SK-N-SH treated with all-trans-retinoic acid at 6 μM for 48 hours (cell line): Measurements from ENCODE around the gene KLHL35.

Experiments used
- ATAC-seq: fragments of 200-7000 bp; cut with Tn5 transposase; 3 replicates; pipeline ENCODE4 v1.9.1; 2020; ENCODE audit warnings: mild to moderate bottlenecking, moderate library complexity
- ARNTL ChIP-seq: fragments of 450-650 bp; formaldehyde crosslinking; IDR thresholded peaks from 2 replicates; pipeline ENCODE4 v1.5.0; 2020; ENCODE audit warnings: low read depth, mild to moderate bottlenecking, moderate library complexity, borderline replicate concordance
- BACH2 ChIP-seq: fragments of 250-450 bp; sonication (Bioruptor Pico); IDR thresholded peaks from 2 replicates; pipeline ENCODE4 v1.9.0; 2021; ENCODE audit warnings: mild to moderate bottlenecking, borderline replicate concordance
- CSDC2 ChIP-seq: fragments of 250-450 bp; sonication (Bioruptor Pico); IDR thresholded peaks from 2 replicates; pipeline ENCODE4 v1.5.0; 2020; ENCODE audit warnings: mild to moderate bottlenecking, moderate library complexity
- CSRNP3 ChIP-seq: fragments of 250-450 bp; sonication (Bioruptor Pico); IDR thresholded peaks from 2 replicates; pipeline ENCODE4 v1.5.1; 2021; ENCODE audit warnings: mild to moderate bottlenecking, moderate library complexity
- ESRRG ChIP-seq: fragments of 250-450 bp; sonication (Bioruptor Pico); IDR thresholded peaks from 2 replicates; pipeline ENCODE4 v1.6.1; 2021; ENCODE audit warnings: mild to moderate bottlenecking
- ISL1 ChIP-seq: fragments of 250-450 bp; sonication (Bioruptor Pico); IDR thresholded peaks from 2 replicates; pipeline ENCODE4 v2.1.2; 2022; ENCODE audit warnings: mild to moderate bottlenecking, moderate library complexity
- OSR1 ChIP-seq: fragments of 250-450 bp; sonication (Bioruptor Pico); IDR thresholded peaks from 2 replicates; pipeline ENCODE4 v1.8.0; 2022; ENCODE audit warnings: moderate library complexity, mild to moderate bottlenecking, inconsistent platforms
- PATZ1 ChIP-seq: fragments of 250-450 bp; sonication (Bioruptor Pico); IDR thresholded peaks from 2 replicates; pipeline ENCODE4 v1.8.0; 2020; ENCODE audit warnings: mild to moderate bottlenecking, moderate library complexity, borderline replicate concordance
- PPARA ChIP-seq: fragments of 250-450 bp; sonication (Bioruptor Pico); IDR thresholded peaks from 2 replicates; pipeline ENCODE4 v1.5.0; 2020; ENCODE audit warnings: mild to moderate bottlenecking, borderline replicate concordance
- RARB ChIP-seq: fragments of 250-450 bp; sonication (Bioruptor Pico); IDR thresholded peaks from 2 replicates; pipeline ENCODE4 v1.8.0; 2021; ENCODE audit warnings: mild to moderate bottlenecking, moderate library complexity
- SNAI2 ChIP-seq: fragments of 250-450 bp; sonication (Bioruptor Pico); IDR thresholded peaks from 2 replicates; pipeline ENCODE4 v1.5.0; 2020; ENCODE audit warnings: mild to moderate bottlenecking, moderate library complexity
- TCF4 ChIP-seq: fragments of 250-450 bp; sonication (Bioruptor Pico); IDR thresholded peaks from 2 replicates; pipeline ENCODE4 v1.8.0; 2021; ENCODE audit warnings: mild to moderate bottlenecking, moderate library complexity, borderline replicate concordance
- TOX ChIP-seq: fragments of 250-450 bp; sonication (Bioruptor Pico); IDR thresholded peaks from 2 replicates; pipeline ENCODE4 v1.8.0; 2021; ENCODE audit warnings: mild to moderate bottlenecking, moderate library complexity, borderline replicate concordance
- ZC3H10 ChIP-seq: fragments of 250-450 bp; sonication (Bioruptor Pico); IDR thresholded peaks from 2 replicates; pipeline ENCODE4 v1.5.1; 2021; ENCODE audit warnings: mild to moderate bottlenecking, moderate library complexity
- ZFP30 ChIP-seq: fragments of 450-650 bp; formaldehyde crosslinking; IDR thresholded peaks from 2 replicates; pipeline ENCODE4 v1.5.0; 2022; ENCODE audit warnings: mild to moderate bottlenecking, moderate library complexity
- ZNF565 ChIP-seq: fragments of 450-650 bp; formaldehyde crosslinking; conservative IDR thresholded peaks from 2 replicates; pipeline ENCODE4 v1.5.0; 2020; ENCODE audit warnings: low read depth, mild to moderate bottlenecking, moderate library complexity
- ZNF8 ChIP-seq: fragments of 450-650 bp; formaldehyde crosslinking; IDR thresholded peaks from 2 replicates; pipeline ENCODE4 v1.5.0; 2020; ENCODE audit warnings: mild to moderate bottlenecking, moderate library complexity
- TF ChIP-seq, protein P1 (sequence below): fragments of 250-450 bp; sonication (Bioruptor Pico); IDR thresholded peaks from 2 replicates; pipeline ENCODE4 v1.5.1; 2020; ENCODE audit warnings: low read depth, mild to moderate bottlenecking, moderate library complexity
- TF ChIP-seq, protein P2 (sequence below): fragments of 250-450 bp; sonication (Bioruptor Pico); IDR thresholded peaks from 2 replicates; pipeline ENCODE4 v1.5.0; 2020; ENCODE audit warnings: mild to moderate bottlenecking, moderate library complexity

The KLHL35 gene

GRCh38 chr11:75469785-75470405 lies 36.9 kb upstream of the KLHL35 start:
- no peak for ATAC-seq
- TF ChIP-seq, protein P1, sequence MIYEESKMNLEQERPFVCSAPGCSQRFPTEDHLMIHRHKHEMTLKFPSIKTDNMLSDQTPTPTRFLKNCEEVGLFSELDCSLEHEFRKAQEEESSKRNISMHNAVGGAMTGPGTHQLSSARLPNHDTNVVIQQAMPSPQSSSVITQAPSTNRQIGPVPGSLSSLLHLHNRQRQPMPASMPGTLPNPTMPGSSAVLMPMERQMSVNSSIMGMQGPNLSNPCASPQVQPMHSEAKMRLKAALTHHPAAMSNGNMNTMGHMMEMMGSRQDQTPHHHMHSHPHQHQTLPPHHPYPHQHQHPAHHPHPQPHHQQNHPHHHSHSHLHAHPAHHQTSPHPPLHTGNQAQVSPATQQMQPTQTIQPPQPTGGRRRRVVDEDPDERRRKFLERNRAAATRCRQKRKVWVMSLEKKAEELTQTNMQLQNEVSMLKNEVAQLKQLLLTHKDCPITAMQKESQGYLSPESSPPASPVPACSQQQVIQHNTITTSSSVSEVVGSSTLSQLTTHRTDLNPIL, result no peak
- TF ChIP-seq PPARA (CRISPR knock-in tag), result no peak
- TF ChIP-seq ESRRG, result no peak
- TF ChIP-seq, protein P2, sequence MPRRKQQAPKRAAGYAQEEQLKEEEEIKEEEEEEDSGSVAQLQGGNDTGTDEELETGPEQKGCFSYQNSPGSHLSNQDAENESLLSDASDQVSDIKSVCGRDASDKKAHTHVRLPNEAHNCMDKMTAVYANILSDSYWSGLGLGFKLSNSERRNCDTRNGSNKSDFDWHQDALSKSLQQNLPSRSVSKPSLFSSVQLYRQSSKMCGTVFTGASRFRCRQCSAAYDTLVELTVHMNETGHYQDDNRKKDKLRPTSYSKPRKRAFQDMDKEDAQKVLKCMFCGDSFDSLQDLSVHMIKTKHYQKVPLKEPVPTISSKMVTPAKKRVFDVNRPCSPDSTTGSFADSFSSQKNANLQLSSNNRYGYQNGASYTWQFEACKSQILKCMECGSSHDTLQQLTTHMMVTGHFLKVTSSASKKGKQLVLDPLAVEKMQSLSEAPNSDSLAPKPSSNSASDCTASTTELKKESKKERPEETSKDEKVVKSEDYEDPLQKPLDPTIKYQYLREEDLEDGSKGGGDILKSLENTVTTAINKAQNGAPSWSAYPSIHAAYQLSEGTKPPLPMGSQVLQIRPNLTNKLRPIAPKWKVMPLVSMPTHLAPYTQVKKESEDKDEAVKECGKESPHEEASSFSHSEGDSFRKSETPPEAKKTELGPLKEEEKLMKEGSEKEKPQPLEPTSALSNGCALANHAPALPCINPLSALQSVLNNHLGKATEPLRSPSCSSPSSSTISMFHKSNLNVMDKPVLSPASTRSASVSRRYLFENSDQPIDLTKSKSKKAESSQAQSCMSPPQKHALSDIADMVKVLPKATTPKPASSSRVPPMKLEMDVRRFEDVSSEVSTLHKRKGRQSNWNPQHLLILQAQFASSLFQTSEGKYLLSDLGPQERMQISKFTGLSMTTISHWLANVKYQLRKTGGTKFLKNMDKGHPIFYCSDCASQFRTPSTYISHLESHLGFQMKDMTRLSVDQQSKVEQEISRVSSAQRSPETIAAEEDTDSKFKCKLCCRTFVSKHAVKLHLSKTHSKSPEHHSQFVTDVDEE (CRISPR knock-in tag), result no peak
- TF ChIP-seq TCF4 (CRISPR knock-in tag), result no peak
- no peak for TF ChIP-seq ZFP30 (CRISPR knock-in tag)
- TF ChIP-seq TOX (CRISPR knock-in tag), result no peak
- TF ChIP-seq CSDC2, result no peak
- TF ChIP-seq ZNF565 (CRISPR knock-in tag), result no peak
- TF ChIP-seq SNAI2, result no peak
- no peak for TF ChIP-seq ZC3H10 (CRISPR knock-in tag)

GRCh38 chr11:75468534-75469340 lies 35.7 kb upstream of the KLHL35 start:
- TF ChIP-seq SNAI2, result no peak
- no peak for TF ChIP-seq BACH2 (CRISPR knock-in tag)
- TF ChIP-seq ZC3H10 (CRISPR knock-in tag), result no peak
- TF ChIP-seq, protein P2 (CRISPR knock-in tag), result no peak
- TF ChIP-seq CSRNP3 (CRISPR knock-in tag), result no peak

DNA sequence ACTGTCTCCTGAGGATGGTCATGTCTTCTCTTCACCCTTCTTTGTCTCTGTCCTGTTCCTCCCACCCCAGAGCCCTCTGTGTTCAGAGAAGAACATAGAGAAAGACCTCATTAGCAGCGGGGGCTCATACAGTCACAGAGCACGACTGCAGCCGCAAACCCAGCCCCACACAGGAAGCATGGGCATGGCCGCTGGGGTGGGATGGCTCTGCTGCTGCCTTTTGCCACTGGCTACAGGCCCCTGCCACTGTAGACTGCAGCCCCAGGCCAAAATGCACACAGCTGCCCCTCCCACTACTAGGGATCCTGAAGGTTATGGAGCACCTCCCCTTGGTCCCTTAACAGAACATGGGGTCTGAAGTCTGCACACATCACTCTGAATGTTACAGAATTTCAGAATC lies 34.9 kb upstream of the KLHL35 start:
- no peak for ATAC-seq
- no peak for TF ChIP-seq PATZ1 (CRISPR knock-in tag)
- TF ChIP-seq ZC3H10 (CRISPR knock-in tag), result no peak
- no peak for TF ChIP-seq ZNF565 (CRISPR knock-in tag)
- TF ChIP-seq BACH2 (CRISPR knock-in tag), result no peak
- TF ChIP-seq, protein P2 (CRISPR knock-in tag), result no peak
- no peak for TF ChIP-seq ARNTL
- TF ChIP-seq, protein P1, result no peak
- TF ChIP-seq OSR1 (CRISPR knock-in tag), result no peak
- TF ChIP-seq ISL1 (CRISPR knock-in tag), result no peak
- no peak for TF ChIP-seq TCF4 (CRISPR knock-in tag)
- no peak for TF ChIP-seq CSRNP3 (CRISPR knock-in tag)
- TF ChIP-seq ZNF8 (CRISPR knock-in tag), result no peak
- TF ChIP-seq RARB (CRISPR knock-in tag), result no peak

More at GRCh38 chr11:75468534-75469340, 35.7 kb upstream of the KLHL35 start:
- no peak for ATAC-seq
